ENCODE results near the gene ITGAD.

DNA sequence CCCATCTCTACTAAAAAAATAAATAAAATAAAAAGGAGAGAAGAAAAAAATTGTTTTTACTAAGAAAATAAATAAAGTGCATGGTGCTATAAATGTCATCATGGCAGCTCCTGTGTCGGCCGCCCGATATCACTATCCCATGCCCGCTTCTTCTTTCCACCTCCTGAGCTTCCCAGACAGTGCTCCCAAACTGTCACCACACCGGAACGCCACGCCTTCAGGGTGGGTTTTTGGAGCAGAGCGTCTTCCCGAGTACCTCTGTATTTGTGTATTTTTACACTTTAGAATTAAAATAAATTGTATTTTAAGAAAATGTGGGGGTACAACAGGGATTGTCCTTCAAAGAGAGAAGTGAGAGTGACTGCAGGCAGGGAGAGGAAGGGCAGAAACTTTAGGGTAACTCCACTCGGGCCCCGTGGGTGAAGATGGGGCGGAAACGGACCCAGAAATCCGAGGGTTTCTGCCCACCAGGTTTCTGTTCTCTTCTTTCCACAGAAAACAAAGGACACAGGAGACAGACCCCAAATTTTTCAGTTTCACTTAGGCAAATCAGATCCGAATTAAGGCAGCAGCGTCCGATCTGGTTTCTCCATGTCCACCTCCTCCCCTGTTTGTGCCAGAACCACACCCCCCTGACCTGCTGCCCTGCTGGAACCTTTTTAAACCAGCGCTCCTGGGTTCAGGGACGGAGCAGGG, 41.7 kb upstream of the ITGAD start:
- TF ChIP-seq, protein P1, sequence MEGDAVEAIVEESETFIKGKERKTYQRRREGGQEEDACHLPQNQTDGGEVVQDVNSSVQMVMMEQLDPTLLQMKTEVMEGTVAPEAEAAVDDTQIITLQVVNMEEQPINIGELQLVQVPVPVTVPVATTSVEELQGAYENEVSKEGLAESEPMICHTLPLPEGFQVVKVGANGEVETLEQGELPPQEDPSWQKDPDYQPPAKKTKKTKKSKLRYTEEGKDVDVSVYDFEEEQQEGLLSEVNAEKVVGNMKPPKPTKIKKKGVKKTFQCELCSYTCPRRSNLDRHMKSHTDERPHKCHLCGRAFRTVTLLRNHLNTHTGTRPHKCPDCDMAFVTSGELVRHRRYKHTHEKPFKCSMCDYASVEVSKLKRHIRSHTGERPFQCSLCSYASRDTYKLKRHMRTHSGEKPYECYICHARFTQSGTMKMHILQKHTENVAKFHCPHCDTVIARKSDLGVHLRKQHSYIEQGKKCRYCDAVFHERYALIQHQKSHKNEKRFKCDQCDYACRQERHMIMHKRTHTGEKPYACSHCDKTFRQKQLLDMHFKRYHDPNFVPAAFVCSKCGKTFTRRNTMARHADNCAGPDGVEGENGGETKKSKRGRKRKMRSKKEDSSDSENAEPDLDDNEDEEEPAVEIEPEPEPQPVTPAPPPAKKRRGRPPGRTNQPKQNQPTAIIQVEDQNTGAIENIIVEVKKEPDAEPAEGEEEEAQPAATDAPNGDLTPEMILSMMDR (conservative IDR thresholded peaks at IDR 0.05; ENCODE audit: low read depth in 2 of 2): no peak
- TF ChIP-seq POLR2AphosphoS5 (IDR thresholded peaks at IDR 0.05; ENCODE audit: low read depth) (no peak), EZH2 (IDR thresholded peaks at IDR 0.05; ENCODE audit: low read depth, unreplicated experiment) (no peak), CREB1 (CRISPR knock-in tag; IDR thresholded peaks at IDR 0.05; ENCODE audit: low read depth) (no peak), NANOG (IDR thresholded peaks at IDR 0.05; ENCODE audit: borderline replicate concordance) (no peak), ZNF331 (CRISPR knock-in tag; IDR thresholded peaks at IDR 0.05; ENCODE audit: low read depth) (no peak), EZH2phosphoT487 (IDR thresholded peaks at IDR 0.05; ENCODE audit: unreplicated experiment) (no peak)
- TF ChIP-seq, protein P2, sequence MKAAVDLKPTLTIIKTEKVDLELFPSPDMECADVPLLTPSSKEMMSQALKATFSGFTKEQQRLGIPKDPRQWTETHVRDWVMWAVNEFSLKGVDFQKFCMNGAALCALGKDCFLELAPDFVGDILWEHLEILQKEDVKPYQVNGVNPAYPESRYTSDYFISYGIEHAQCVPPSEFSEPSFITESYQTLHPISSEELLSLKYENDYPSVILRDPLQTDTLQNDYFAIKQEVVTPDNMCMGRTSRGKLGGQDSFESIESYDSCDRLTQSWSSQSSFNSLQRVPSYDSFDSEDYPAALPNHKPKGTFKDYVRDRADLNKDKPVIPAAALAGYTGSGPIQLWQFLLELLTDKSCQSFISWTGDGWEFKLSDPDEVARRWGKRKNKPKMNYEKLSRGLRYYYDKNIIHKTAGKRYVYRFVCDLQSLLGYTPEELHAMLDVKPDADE (IDR thresholded peaks at IDR 0.05): no peak
- TF ChIP-seq, protein P3, sequence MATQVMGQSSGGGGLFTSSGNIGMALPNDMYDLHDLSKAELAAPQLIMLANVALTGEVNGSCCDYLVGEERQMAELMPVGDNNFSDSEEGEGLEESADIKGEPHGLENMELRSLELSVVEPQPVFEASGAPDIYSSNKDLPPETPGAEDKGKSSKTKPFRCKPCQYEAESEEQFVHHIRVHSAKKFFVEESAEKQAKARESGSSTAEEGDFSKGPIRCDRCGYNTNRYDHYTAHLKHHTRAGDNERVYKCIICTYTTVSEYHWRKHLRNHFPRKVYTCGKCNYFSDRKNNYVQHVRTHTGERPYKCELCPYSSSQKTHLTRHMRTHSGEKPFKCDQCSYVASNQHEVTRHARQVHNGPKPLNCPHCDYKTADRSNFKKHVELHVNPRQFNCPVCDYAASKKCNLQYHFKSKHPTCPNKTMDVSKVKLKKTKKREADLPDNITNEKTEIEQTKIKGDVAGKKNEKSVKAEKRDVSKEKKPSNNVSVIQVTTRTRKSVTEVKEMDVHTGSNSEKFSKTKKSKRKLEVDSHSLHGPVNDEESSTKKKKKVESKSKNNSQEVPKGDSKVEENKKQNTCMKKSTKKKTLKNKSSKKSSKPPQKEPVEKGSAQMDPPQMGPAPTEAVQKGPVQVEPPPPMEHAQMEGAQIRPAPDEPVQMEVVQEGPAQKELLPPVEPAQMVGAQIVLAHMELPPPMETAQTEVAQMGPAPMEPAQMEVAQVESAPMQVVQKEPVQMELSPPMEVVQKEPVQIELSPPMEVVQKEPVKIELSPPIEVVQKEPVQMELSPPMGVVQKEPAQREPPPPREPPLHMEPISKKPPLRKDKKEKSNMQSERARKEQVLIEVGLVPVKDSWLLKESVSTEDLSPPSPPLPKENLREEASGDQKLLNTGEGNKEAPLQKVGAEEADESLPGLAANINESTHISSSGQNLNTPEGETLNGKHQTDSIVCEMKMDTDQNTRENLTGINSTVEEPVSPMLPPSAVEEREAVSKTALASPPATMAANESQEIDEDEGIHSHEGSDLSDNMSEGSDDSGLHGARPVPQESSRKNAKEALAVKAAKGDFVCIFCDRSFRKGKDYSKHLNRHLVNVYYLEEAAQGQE (IDR thresholded peaks at IDR 0.05; ENCODE audit: unreplicated experiment): no peak

All from GM23338 (cell line).